Astrocyte (in vitro differentiated cells and primary cell): ENCODE data around the gene KRTAP29-1. TPM values are rescaled to one million over a fixed set of nuclear protein-coding genes. Genes with fewer than 3 reads are reported as not detected.

Source experiments
- DNase-seq: peaks from one replicate; pipeline ENCODE4 v3.0.0-alpha.2; 2010; ENCODE audit warnings: low read depth
- FAIRE-seq: peaks from 2 replicates; lab custom pipeline; 2011; peaks lifted over from hg19 to GRCh38; lab: Jason Lieb, UNC
- H2AFZ ChIP-seq: 2 replicates; pipeline ENCODE4 v1.6.0; 2012; ENCODE audit warnings: low read depth, low read length, inconsistent platforms
- H3K27ac ChIP-seq: 2 replicates; pipeline ENCODE4 v1.5.1; 2011; ENCODE audit warnings: low read depth, low read length, inconsistent platforms
- H3K27me3 ChIP-seq: 2 replicates; pipeline ENCODE4 v1.6.0; 2011; ENCODE audit warnings: low read length, inconsistent platforms; ENCODE audit not compliant: insufficient read depth
- H3K36me3 ChIP-seq: 2 replicates; pipeline ENCODE4 v1.5.1; 2011; ENCODE audit warnings: low read length, inconsistent platforms; ENCODE audit not compliant: insufficient read depth
- H3K4me1 ChIP-seq: 2 replicates; pipeline ENCODE4 v1.5.1; 2011; ENCODE audit warnings: low read length, inconsistent platforms; ENCODE audit not compliant: insufficient read depth
- H3K4me2 ChIP-seq: 2 replicates; pipeline ENCODE4 v1.6.0; 2012; ENCODE audit warnings: low read length, inconsistent platforms
- H3K4me3 ChIP-seq: 2 replicates; pipeline ENCODE4 v1.5.1; 2011; ENCODE audit warnings: low read depth, mild to moderate bottlenecking, low read length, inconsistent platforms; ENCODE audit not compliant: insufficient read depth
- H3K79me2 ChIP-seq: 2 replicates; pipeline ENCODE4 v1.6.0; 2012; ENCODE audit warnings: mild to moderate bottlenecking, low read length, inconsistent platforms; ENCODE audit not compliant: insufficient read depth
- H3K9ac ChIP-seq: 2 replicates; pipeline ENCODE4 v1.6.0; 2012; ENCODE audit warnings: mild to moderate bottlenecking, low read length, inconsistent platforms
- H3K9me3 ChIP-seq: 2 replicates; pipeline ENCODE4 v1.5.1; 2012; ENCODE audit warnings: low read depth, mild to moderate bottlenecking, low read length, inconsistent platforms; ENCODE audit not compliant: insufficient read depth
- H4K20me1 ChIP-seq: 2 replicates; pipeline ENCODE4 v1.6.0; 2012; ENCODE audit warnings: low read length, inconsistent platforms; ENCODE audit not compliant: insufficient read depth
- H3K27ac Mint-ChIP-seq: one replicate; pipeline ENCODE4 v1.8.0; 2021; ENCODE audit warnings: mild to moderate bottlenecking, mixed read lengths; ENCODE audit not compliant: unreplicated experiment
- H3K27me3 Mint-ChIP-seq: one replicate; pipeline ENCODE4 v1.8.0; 2021; ENCODE audit warnings: low read depth, mixed read lengths; ENCODE audit not compliant: unreplicated experiment
- H3K36me3 Mint-ChIP-seq: one replicate; pipeline ENCODE4 v1.8.0; 2021; ENCODE audit warnings: low read depth, mixed read lengths; ENCODE audit not compliant: unreplicated experiment
- H3K4me1 Mint-ChIP-seq: one replicate; pipeline ENCODE4 v1.8.0; 2021; ENCODE audit warnings: low read depth, mixed read lengths; ENCODE audit not compliant: unreplicated experiment
- H3K4me3 Mint-ChIP-seq: one replicate; pipeline ENCODE4 v1.8.0; 2021; ENCODE audit warnings: mild to moderate bottlenecking, moderate library complexity, mixed read lengths; ENCODE audit not compliant: unreplicated experiment
- H3K9me3 Mint-ChIP-seq: one replicate; pipeline ENCODE4 v1.8.0; 2021; ENCODE audit warnings: mild to moderate bottlenecking, mixed read lengths; ENCODE audit not compliant: unreplicated experiment
- EZH2 ChIP-seq: IDR thresholded peaks from 2 replicates; pipeline ENCODE4 v1.6.1; 2012; ENCODE audit warnings: mild to moderate bottlenecking, low read length, inconsistent platforms; ENCODE audit not compliant: insufficient read depth
- total RNA-seq: library from RNA; stranded (reverse); gene quantifications from 2 replicates; pipeline ENCODE4 v1.2.1, GENCODE V29; 2021
- TF ChIP-seq, protein P1 (sequence below): IDR thresholded peaks from 2 replicates; pipeline ENCODE4 v1.5.1; 2011; ENCODE audit warnings: low read depth, mild to moderate bottlenecking, inconsistent platforms, low read length, moderate library complexity; ENCODE audit not compliant: insufficient read depth

Gene KRTAP29-1
- total RNA-seq, 1 donor from 2014 or later: not detected

DNA sequence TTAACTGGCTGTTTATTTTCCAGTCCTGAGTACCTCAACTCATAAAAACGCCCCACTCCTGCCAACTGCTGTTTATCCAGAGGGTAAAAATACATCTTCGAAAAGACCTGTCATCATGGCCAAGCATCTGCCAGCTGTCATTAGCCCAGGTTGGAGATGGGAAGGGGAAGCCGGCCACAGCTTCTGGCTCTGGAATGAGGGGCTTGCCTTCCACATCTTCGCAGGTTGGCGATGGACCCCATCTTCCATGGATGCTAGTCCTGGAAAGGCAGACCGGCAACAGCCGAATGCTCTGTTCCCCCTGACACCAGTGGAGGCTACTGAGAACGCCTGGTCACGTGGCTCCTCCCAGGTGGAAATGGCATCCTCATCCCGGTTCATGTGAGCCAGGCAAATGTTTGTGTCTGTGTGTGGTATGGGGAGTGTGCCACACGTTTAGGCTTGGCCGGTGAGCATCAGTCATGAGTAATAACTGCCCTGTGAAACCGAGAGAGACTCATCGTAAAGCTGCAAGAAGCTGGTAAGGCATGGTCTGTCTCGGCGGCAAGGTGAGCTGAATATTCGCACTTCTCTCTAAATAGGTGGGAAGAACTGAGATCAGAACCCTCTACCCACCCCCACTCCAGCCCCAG lies 13.3 kb upstream of the KRTAP29-1 start:
- H3K4me2 ChIP-seq: no peak overlapping the region
- Mint-ChIP-seq H3K27ac (peak overlapping the region; percentile 41), H3K4me3 (no peak overlapping the region), H3K27me3 (peaks cover 26% of the 10 kb centered on the region), H3K36me3 (peaks cover 3% of the 10 kb centered on the region), H3K9me3 (peaks cover 9% of the 10 kb centered on the region), H3K4me1 (no peaks in the 10 kb centered on the region)
- H2AFZ ChIP-seq: no peak overlapping the region
- no peaks in the 10 kb centered on the region for H3K36me3 ChIP-seq
- no peak overlapping the region for H3K27ac ChIP-seq
- TF ChIP-seq, protein P1, sequence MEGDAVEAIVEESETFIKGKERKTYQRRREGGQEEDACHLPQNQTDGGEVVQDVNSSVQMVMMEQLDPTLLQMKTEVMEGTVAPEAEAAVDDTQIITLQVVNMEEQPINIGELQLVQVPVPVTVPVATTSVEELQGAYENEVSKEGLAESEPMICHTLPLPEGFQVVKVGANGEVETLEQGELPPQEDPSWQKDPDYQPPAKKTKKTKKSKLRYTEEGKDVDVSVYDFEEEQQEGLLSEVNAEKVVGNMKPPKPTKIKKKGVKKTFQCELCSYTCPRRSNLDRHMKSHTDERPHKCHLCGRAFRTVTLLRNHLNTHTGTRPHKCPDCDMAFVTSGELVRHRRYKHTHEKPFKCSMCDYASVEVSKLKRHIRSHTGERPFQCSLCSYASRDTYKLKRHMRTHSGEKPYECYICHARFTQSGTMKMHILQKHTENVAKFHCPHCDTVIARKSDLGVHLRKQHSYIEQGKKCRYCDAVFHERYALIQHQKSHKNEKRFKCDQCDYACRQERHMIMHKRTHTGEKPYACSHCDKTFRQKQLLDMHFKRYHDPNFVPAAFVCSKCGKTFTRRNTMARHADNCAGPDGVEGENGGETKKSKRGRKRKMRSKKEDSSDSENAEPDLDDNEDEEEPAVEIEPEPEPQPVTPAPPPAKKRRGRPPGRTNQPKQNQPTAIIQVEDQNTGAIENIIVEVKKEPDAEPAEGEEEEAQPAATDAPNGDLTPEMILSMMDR: no peak
- TF ChIP-seq EZH2: no peak
- H3K79me2 ChIP-seq: no peaks in the 10 kb centered on the region
- DNase-seq (no peak), FAIRE-seq (no peak)
- H3K9me3 ChIP-seq: no peaks in the 10 kb centered on the region
- H3K9ac ChIP-seq: no peak overlapping the region
- no peak overlapping the region for H3K4me3 ChIP-seq
- no peaks in the 10 kb centered on the region for H3K4me1 ChIP-seq
- no peaks in the 10 kb centered on the region for H3K27me3 ChIP-seq
- no peaks in the 10 kb centered on the region for H4K20me1 ChIP-seq

DNA sequence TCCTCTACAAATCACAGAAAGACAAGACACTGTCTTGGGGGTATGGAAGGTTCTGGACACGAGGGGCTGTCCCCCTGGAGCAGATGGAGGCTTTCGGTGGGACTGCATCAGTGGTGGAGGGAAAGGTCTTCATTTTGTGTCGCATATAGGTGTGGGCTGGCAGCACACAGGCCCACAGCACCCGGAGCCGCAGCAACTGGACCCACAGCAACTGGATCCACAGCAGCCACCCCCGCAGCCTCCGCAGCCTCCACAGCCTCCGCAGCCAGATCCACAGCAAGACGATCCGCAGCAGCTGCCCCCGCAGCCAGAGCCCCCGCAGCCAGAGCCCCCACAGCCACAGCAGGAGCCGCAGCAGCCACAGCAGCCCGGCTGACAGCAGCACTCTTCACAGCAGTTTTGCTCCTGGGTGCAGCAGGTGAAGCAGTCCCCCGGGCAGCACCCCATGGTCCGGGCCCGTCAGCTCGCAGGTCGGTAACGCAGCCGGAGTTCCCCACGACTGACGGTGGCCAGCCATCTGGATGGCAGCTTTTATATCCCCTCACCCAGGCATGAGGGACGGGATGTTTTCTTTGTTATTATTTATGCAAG lies 12.6 kb upstream of the KRTAP29-1 start, which contains the start of gene KRTAP17-1:
Gene KRTAP17-1 (minus strand): TSS at position 507 of the 591 bp plus-strand sequence. CDS start 60 bp downstream, at position 447.
- Mint-ChIP-seq H3K27me3 (peaks cover 27% of the 10 kb centered on the region), H3K9me3 (peaks cover 6% of the 10 kb centered on the region), H3K4me3 (no peak within 1 kb of the TSS), H3K4me1 (no peaks in the 10 kb centered on the region), H3K27ac (peak within 1 kb of the TSS; percentile 41), H3K36me3 (peaks cover 3% of the 10 kb centered on the region)
- Histone ChIP-seq H3K4me1 (no peaks in the 10 kb centered on the region), H2AFZ (no peak within 1 kb of the TSS), H3K4me2 (no peak within 1 kb of the TSS), H3K79me2 (no peaks in the 10 kb centered on the region), H4K20me1 (no peaks in the 10 kb centered on the region), H3K27me3 (no peaks in the 10 kb centered on the region), H3K27ac (no peak within 1 kb of the TSS), H3K4me3 (no peak within 1 kb of the TSS), H3K9ac (no peak within 1 kb of the TSS), H3K9me3 (no peaks in the 10 kb centered on the region), H3K36me3 (no peaks in the 10 kb centered on the region)
- no peak for TF ChIP-seq EZH2
- TF ChIP-seq, protein P1: no peak
- FAIRE-seq (no peak), DNase-seq (no peak)

DNA sequence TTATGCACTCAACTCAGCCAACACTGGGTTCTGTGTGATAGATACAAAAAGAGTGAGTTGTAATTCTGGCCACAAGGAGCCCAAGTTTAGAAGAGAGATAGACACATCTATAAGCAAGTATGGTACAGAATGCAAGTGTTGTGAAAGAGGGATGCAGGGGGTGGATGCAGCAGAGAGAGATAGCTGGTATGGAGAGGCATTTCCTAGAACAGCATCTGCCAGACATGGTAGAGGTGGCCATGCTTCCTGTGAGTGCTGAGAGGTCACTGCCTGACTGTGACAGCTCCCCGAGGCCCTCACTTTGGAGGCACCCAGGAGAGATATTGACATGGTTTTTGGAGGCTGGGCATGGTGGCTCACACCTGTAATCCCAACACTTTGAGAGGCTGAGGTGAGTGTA lies 8.5 kb upstream of the KRTAP29-1 start:
- Mint-ChIP-seq H3K27me3 (peaks cover 49% of the 10 kb centered on the region), H3K9me3 (peaks cover 8% of the 10 kb centered on the region), H3K36me3 (no peaks in the 10 kb centered on the region), H3K27ac (no peak overlapping the region), H3K4me3 (no peak overlapping the region), H3K4me1 (no peaks in the 10 kb centered on the region)
- H3K9me3 ChIP-seq: no peaks in the 10 kb centered on the region
- no peak overlapping the region for H2AFZ ChIP-seq
- no peak overlapping the region for H3K27ac ChIP-seq
- peaks cover 16% of the 10 kb centered on the region for H3K4me1 ChIP-seq
- no peaks in the 10 kb centered on the region for H3K36me3 ChIP-seq
- H3K79me2 ChIP-seq: no peaks in the 10 kb centered on the region
- DNase-seq (no peak), FAIRE-seq (no peak)
- no peaks in the 10 kb centered on the region for H3K27me3 ChIP-seq
- no peak overlapping the region for H3K4me3 ChIP-seq
- TF ChIP-seq, protein P1: no peak
- no peak for TF ChIP-seq EZH2
- H4K20me1 ChIP-seq: no peaks in the 10 kb centered on the region
- no peak overlapping the region for H3K4me2 ChIP-seq
- no peak overlapping the region for H3K9ac ChIP-seq
